H9 (cell line): ENCODE measurements around the gene NDUFAF2. TPM values are rescaled to one million over a fixed set of nuclear protein-coding genes. Genes with fewer than 3 reads are reported as not detected.

Source experiments
- DNase-seq: peaks from one replicate; pipeline ENCODE4 v3.0.0-alpha.2; 2017
- H2AFZ ChIP-seq: one replicate; pipeline ENCODE4 v1.6.1; 2013; ENCODE audit warnings: mild to moderate bottlenecking, low read length, control low read depth, moderate library complexity
- H2AK5ac ChIP-seq: 2 replicates; pipeline ENCODE4 v1.6.1; 2013; ENCODE audit warnings: low read length, control low read depth, mixed read lengths; ENCODE audit not compliant: insufficient read length
- H2BK120ac ChIP-seq: one replicate; pipeline ENCODE4 v1.6.1; 2013; ENCODE audit warnings: low read depth, mild to moderate bottlenecking, low read length, control low read depth, inconsistent platforms; ENCODE audit not compliant: poor library complexity, severe bottlenecking
- H2BK12ac ChIP-seq: 2 replicates; pipeline ENCODE4 v1.6.1; 2013; ENCODE audit warnings: low read length, control low read depth, mixed read lengths, low read depth; ENCODE audit not compliant: insufficient read length
- H2BK15ac ChIP-seq: 2 replicates; pipeline ENCODE4 v1.6.1; 2013; ENCODE audit warnings: low read depth, low read length, control low read depth
- H2BK20ac ChIP-seq: one replicate; pipeline ENCODE4 v1.6.1; 2013; ENCODE audit warnings: low read depth, mild to moderate bottlenecking, low read length, control low read depth, inconsistent platforms; ENCODE audit not compliant: poor library complexity, severe bottlenecking
- H2BK5ac ChIP-seq: 2 replicates; pipeline ENCODE4 v1.6.1; 2013; ENCODE audit warnings: low read length, control low read depth, mixed read lengths; ENCODE audit not compliant: insufficient read length
- H3K14ac ChIP-seq: 2 replicates; pipeline ENCODE4 v1.6.1; 2013; ENCODE audit warnings: low read length, control low read depth; ENCODE audit not compliant: insufficient read depth
- H3K18ac ChIP-seq: 2 replicates; pipeline ENCODE4 v1.6.1; 2013; ENCODE audit warnings: low read depth, mild to moderate bottlenecking, mixed read lengths, low read length, control low read depth; ENCODE audit not compliant: insufficient read length
- H3K23ac ChIP-seq: 2 replicates; pipeline ENCODE4 v1.6.1; 2013; ENCODE audit warnings: low read length, control low read depth, mixed read lengths, low read depth; ENCODE audit not compliant: insufficient read length
- H3K23me2 ChIP-seq: 2 replicates; pipeline ENCODE4 v1.6.1; 2013; ENCODE audit warnings: low read depth, mild to moderate bottlenecking, mixed read lengths, low read length, control low read depth; ENCODE audit not compliant: insufficient read length, poor library complexity, severe bottlenecking
- H3K27ac ChIP-seq: 2 replicates; pipeline ENCODE4 v1.5.1; 2013; ENCODE audit warnings: low read length, control low read depth, mixed read lengths, low read depth; ENCODE audit not compliant: insufficient read length
- H3K27me3 ChIP-seq: 2 replicates; pipeline ENCODE4 v1.6.1; 2013; ENCODE audit warnings: low read length, control low read depth, inconsistent platforms; ENCODE audit not compliant: insufficient read depth
- H3K4ac ChIP-seq: 2 replicates; pipeline ENCODE4 v1.6.1; 2013; ENCODE audit warnings: low read depth, mild to moderate bottlenecking, control low read depth, inconsistent platforms, low read length, moderate library complexity
- H3K4me1 ChIP-seq: 2 replicates; pipeline ENCODE4 v1.6.1; 2013; ENCODE audit warnings: low read length, control low read depth, inconsistent platforms; ENCODE audit not compliant: insufficient read depth
- H3K4me2 ChIP-seq: 2 replicates; pipeline ENCODE4 v1.6.1; 2013; ENCODE audit warnings: low read length, control low read depth, mixed read lengths; ENCODE audit not compliant: insufficient read length, insufficient read depth
- H3K56ac ChIP-seq: 2 replicates; pipeline ENCODE4 v1.6.1; 2013; ENCODE audit warnings: low read depth, mild to moderate bottlenecking, mixed read lengths, low read length, control low read depth; ENCODE audit not compliant: insufficient read length
- H3K79me1 ChIP-seq: 2 replicates; pipeline ENCODE4 v1.6.1; 2013; ENCODE audit warnings: low read depth, mild to moderate bottlenecking, moderate library complexity, low read length, control low read depth, inconsistent platforms; ENCODE audit not compliant: insufficient read depth, poor library complexity, severe bottlenecking
- H3K79me2 ChIP-seq: 2 replicates; pipeline ENCODE4 v1.6.1; 2013; ENCODE audit warnings: low read length, control low read depth, inconsistent platforms; ENCODE audit not compliant: insufficient read depth
- H3K9ac ChIP-seq: 2 replicates; pipeline ENCODE4 v1.6.1; 2013; ENCODE audit warnings: low read length, control low read depth, mixed read lengths; ENCODE audit not compliant: insufficient read length; ENCODE audit errors: extremely low read depth
- H3K9me3 ChIP-seq: one replicate; pipeline ENCODE4 v1.6.1; 2013; ENCODE audit warnings: low read depth, low read length, inconsistent platforms; ENCODE audit not compliant: control insufficient read depth
- H3T11ph ChIP-seq: one replicate; pipeline ENCODE4 v1.6.1; 2013; ENCODE audit warnings: mild to moderate bottlenecking, low read length, control low read depth, inconsistent platforms
- H4K20me1 ChIP-seq: one replicate; pipeline ENCODE4 v1.6.1; 2013; ENCODE audit not compliant: control insufficient read depth, insufficient read length, insufficient read depth
- H4K5ac ChIP-seq: 2 replicates; pipeline ENCODE4 v1.6.1; 2013; ENCODE audit warnings: low read depth, mild to moderate bottlenecking, mixed read lengths, low read length, control low read depth; ENCODE audit not compliant: insufficient read length
- H4K8ac ChIP-seq: replicated peaks from 2 replicates; pipeline ENCODE4 v1.6.1; 2013; ENCODE audit warnings: low read length, control low read depth, mixed read lengths, low read depth; ENCODE audit not compliant: insufficient read length
- H4K91ac ChIP-seq: 2 replicates; pipeline ENCODE4 v1.6.1; 2013; ENCODE audit warnings: low read depth, mild to moderate bottlenecking, moderate library complexity, mixed read lengths, low read length, control low read depth; ENCODE audit not compliant: insufficient read length
- H3K27ac Mint-ChIP-seq, 3 experiments: 2 replicates in 2 of 3; 3 replicates in 1 of 3; pipeline ENCODE4 v1.8.0; 2020 to 2021; ENCODE audit warnings: mixed read lengths in 3 of 3, mild to moderate bottlenecking in 1 of 3, moderate library complexity in 1 of 3
- H3K27me3 Mint-ChIP-seq: 2 replicates; pipeline ENCODE4 v1.8.0; 2021; ENCODE audit warnings: low read depth, mild to moderate bottlenecking, moderate library complexity, mixed read lengths
- H3K36me3 Mint-ChIP-seq, 3 experiments: 2 replicates in 2 of 3; 3 replicates in 1 of 3; pipeline ENCODE4 v1.8.0; 2020 to 2021; ENCODE audit warnings: low read depth in 3 of 3, mixed read lengths in 3 of 3; ENCODE audit not compliant: insufficient read depth in 1 of 3
- H3K4me1 Mint-ChIP-seq, 2 experiments: 2 replicates each; pipeline ENCODE4 v1.8.0; 2020; ENCODE audit warnings: mixed read lengths in 2 of 2
- H3K4me3 Mint-ChIP-seq, 2 experiments: 2 replicates in 1 of 2; 3 replicates in 1 of 2; pipeline ENCODE4 v1.8.0; 2020 to 2021; ENCODE audit warnings: mild to moderate bottlenecking in 2 of 2, mixed read lengths in 2 of 2, moderate library complexity in 1 of 2
- H3K9me3 Mint-ChIP-seq, 2 experiments: 2 replicates in 1 of 2; 3 replicates in 1 of 2; pipeline ENCODE4 v1.8.0; 2020; ENCODE audit warnings: mild to moderate bottlenecking in 2 of 2, mixed read lengths in 2 of 2, moderate library complexity in 1 of 2
- CTCF ChIP-seq: fragments of 200-600 bp; sonication (generic); conservative IDR thresholded peaks from 3 replicates; pipeline ENCODE4 v1.8.0; 2021; ENCODE audit warnings: antibody characterized with exemption, mild to moderate bottlenecking
- total RNA-seq: library from RNA; stranded (reverse); gene quantifications from 2 replicates; pipeline ENCODE4 v1.2.1, GENCODE V29; 2021

Gene NDUFAF2
- total RNA-seq, 1 experiment from 2014 or later: 31.4 TPM

DNA sequence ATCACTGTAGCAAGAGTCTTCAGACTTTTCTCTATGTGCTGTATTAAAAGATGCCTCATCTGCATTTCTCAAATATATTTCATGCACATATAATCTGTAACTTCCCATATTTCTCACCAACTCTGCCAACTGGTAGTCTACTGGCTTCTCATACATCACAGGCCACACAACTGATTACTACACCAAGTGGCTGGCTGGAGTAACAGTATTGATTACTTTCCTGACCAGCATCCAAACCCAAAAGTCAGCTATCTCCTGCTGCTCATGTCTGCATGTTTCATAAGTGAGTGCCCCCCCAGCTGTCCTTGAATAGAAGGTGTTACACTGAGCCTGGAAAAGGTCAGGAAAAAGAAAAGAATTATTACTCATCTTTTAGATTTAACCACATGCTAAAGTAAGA, 17.6 kb upstream of the NDUFAF2 start:
- no peak overlapping the region for H4K5ac ChIP-seq
- H2AFZ ChIP-seq: no peak overlapping the region
- no peak overlapping the region for H2AK5ac ChIP-seq
- no peaks in the 10 kb centered on the region for H3K9me3 ChIP-seq
- no peak overlapping the region for H2BK5ac ChIP-seq
- H3K18ac ChIP-seq: no peak overlapping the region
- H3K36me3 Mint-ChIP-seq: peaks cover 7 to 12% (median 10%) of the 10 kb centered on the region in 3 experiments; a peak in 5 of 7 replicates
- no peak overlapping the region for H2BK20ac ChIP-seq
- H3K9me3 Mint-ChIP-seq: no peaks in the 10 kb centered on the region
- no peak for DNase-seq
- no peak overlapping the region for H3K4me3 Mint-ChIP-seq
- H3K27me3 Mint-ChIP-seq: no peaks in the 10 kb centered on the region
- no peaks in the 10 kb centered on the region for H3K4me1 Mint-ChIP-seq
- H3K79me2 ChIP-seq: no peaks in the 10 kb centered on the region
- H2BK120ac ChIP-seq: no peak overlapping the region
- H3K9ac ChIP-seq: no peak overlapping the region
- H3K27me3 ChIP-seq: no peaks in the 10 kb centered on the region
- no peak overlapping the region for H3K4ac ChIP-seq
- H2BK12ac ChIP-seq: no peak overlapping the region
- no peak overlapping the region for H3K27ac Mint-ChIP-seq
- H4K20me1 ChIP-seq: no peaks in the 10 kb centered on the region
- H3K4me2 ChIP-seq: no peak overlapping the region
- TF ChIP-seq CTCF: no peak
- no peaks in the 10 kb centered on the region for H3K23me2 ChIP-seq
- no peak overlapping the region for H3K23ac ChIP-seq
- no peak overlapping the region for H3K27ac ChIP-seq
- H3K79me1 ChIP-seq: no peaks in the 10 kb centered on the region
- no peak overlapping the region for H3K56ac ChIP-seq
- H4K8ac ChIP-seq: no peak overlapping the region
- H2BK15ac ChIP-seq: no peak overlapping the region
- H3T11ph ChIP-seq: no peak overlapping the region
- H3K14ac ChIP-seq: no peak overlapping the region
- H3K4me1 ChIP-seq: no peaks in the 10 kb centered on the region
- H4K91ac ChIP-seq: no peak overlapping the region
